SIG-M5 (cell line): ENCODE measurements around the gene ZNF697.
"Not testable (repeated sequence)": the region's sequence is repeated elsewhere in the genome, so short reads cannot be mapped to it uniquely, and the experiment has no call there.

ENCODE experiments used
- DNase-seq: peaks from one replicate; lab custom pipeline; 2025; lab: John Stamatoyannopoulos, UW

Gene ZNF697

DNA sequence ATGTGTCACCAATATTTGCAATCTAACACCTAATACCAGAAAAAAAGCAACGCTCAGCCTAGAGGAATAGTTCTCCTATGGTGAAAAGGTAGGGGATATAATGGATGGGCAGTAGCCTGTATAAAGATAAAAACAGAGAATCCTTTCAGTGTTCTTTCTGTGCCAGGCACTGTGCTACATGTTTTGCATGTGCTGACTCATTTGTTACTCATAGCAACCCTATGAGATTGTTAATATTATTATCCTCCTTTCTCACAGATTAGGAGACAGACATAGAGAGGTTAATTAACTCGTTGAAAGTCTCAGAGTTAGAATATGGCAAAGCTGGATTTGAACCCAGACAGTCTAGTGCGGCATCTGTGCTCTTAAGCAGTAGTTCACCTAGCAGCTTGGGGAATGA is 45.3 kb downstream of the ZNF697 start:
- DNase-seq, result not testable (repeated sequence)

DNA sequence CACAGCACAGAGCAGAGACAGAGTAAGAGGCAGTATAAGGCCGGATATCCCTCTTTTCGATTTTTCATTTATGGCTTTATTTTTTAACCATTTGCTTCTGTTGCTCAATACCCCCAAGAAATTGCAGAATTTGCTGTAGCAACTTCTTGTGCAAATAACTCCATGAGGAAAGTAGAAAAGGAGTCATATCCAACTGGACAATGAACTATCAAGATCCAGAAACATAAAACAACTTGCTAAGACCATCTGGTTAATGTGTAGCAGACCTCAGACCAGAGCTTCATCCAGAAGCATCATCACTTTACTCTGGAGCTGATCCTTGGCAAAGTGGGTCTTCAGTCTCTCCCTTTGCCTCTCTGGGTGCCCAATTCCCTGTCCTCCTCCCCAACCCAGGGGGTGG is 45.9 kb downstream of the ZNF697 start:
- DNase-seq, result no peak

DNA sequence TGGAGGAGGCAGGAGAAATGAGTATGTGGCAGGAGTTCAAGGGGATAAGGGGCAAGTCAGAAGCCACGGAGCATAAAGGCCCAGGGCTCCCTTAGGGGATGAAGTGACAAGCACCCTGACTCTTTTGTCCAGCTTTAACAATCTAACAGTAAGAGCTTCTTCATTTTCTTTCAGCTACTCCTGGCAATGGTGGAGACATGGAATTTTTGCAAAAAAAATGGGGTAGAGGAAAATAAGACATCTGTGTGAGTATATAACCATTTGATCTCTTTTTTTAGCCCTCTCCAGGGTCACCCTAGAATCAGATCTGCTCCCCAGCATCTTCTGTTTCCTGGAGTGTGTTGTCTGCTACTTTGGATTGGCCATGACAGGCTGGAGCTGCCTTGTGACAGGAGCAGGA is 47.1 kb downstream of the ZNF697 start:
- DNase-seq, result no peak

DNA sequence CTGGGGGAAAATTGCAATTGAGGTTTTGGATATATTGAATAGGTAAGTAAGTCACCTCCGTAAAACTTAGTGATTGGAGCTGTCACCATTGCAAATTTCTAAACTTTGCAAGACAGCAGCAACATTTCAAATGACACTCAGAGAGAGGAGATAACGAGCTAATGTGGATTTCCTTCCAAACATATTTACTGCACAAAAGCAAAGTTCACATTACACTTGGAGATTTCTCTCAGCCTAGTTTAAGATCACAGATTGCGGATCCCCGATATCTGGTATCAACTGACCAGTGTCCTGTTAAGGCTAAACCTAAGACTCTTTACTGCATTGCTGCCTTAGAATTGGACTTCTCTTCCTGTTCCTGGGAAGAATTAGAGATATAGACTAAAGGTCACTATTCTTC is 47.5 kb downstream of the ZNF697 start:
- no peak for DNase-seq

DNA sequence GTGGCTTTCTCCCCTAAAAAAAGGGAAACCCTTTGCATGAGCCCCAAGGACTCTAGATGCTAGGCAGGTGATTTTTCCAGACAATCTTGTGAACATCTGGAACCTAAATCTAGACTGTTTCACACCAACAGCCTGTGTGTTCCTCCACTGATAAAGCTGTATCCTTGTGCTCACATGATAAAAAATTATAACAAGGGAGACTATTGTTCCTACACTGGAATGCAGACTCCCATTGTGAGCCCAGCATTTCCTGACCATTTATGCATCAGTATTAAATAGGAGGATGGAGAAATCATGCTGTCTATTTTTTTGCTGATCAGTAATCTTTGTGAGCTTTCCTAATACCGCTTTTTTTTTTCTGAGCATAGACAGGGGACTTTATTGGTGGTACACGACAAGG is 52.5 kb downstream of the ZNF697 start:
- no peak for DNase-seq

DNA sequence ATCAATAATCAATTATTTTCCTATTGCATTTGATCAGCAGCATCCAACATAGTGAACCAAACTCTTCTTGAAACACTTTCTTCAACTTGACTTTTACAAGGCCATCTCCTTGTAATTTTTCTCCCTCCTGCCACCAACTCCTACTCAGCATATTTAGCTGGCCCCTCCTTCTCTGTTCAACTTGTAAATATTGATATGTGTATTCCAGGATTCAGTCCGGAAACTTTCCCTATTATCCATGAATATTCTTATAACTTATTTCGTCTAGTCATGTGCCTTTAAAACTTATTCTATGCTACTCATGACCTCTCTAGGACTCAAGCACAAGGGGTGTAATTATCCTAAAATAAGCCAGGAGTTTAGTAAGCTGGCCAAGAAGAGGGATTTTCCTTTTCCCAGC is 52.9 kb downstream of the ZNF697 start:
- no peak for DNase-seq

DNA sequence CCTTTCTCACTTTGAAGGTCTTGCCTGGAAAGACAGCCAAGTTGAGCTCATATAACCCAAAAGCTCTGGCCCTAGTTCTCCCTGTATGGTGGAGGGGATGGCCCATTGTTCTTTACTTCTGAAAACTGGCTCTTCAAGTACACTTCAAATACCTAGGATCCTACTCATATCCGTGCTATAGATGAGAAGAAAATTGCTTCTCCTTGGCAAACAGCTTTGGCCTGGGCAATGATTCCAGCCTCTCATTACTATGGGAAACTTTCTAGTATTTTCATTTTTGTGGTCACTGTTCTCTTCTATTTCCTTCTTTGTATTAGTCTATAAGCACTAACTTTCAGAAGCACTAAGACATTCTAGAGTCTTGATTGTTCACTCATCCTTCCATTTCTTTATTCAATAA is 53.7 kb downstream of the ZNF697 start:
- DNase-seq, result no peak

DNA sequence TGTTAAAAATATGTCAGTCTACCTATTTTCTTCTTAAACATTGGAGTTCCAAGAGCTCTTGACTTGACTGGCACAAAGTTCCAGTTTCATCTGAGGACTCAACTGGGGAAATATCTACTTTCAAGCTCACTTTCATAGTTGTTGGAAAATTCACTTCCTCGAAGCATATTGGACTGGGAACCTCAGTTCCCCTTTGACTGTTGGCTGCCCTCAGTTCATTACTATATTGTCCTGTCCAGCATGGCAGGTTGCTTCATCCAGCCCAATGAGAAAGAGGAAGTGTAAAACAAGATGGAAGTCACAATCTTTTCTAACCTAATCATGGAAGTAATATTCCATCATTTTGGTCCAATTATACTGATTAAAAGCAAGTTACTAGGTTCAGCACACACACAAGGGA is 54.3 kb downstream of the ZNF697 start:
- DNase-seq, result no peak

DNA sequence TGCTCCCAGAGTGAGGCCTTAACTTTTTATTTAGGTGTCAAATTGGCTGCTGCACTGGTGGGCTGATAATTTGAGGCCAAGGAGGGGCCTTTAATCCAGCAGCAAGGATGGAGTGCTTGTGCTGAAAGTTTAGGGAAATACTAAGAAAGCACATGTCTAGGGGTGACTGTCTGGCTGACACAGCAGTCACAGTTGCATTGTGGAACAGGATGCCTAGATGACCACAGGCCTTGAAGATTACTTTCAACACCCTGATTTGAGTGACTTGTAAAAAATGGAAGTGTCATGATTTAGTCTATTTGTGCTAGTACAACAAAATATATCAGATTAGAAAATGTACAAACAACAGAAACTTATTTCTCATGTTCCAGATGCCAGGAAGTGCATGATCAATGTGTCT is 57.7 kb downstream of the ZNF697 start:
- no peak for DNase-seq

DNA sequence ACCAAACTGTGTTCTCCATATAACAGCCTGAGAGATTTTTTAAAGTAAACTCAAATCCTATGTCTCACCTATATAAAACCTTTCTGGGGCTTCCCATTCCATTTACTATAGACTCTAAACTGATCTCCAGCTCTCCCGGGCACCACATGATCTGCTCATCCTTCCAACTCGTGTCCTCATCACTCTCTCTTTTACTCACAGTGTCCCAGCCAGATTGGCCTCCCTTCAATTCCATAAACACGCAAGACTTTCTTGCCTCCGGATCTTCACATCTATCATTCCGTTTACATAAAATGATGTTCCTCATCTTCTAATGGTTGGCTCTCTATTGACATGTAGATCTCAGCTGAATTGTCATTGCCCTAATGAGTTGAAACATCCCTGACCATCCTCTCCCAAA is 59.4 kb downstream of the ZNF697 start:
- no peak for DNase-seq

DNA sequence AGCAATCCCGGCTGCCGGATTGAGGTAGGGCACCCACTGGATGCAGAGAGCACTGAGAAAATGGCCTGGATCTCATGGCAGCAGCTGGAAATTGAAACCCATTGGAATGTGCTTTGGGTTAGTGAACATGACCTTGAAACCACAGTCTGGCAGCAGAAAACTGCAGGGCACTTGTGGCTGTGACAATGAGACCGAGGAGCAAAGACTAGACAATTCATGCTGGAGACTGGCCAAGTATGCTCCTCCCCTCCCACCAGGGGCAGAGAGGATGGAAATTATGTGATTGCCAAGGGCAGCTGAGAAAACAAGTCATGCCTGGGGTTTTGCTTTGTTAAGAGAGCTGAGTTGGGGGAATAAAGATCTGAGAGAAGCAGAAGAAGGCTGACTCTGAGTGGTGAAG is 60.7 kb downstream of the ZNF697 start:
- DNase-seq, result no peak

DNA sequence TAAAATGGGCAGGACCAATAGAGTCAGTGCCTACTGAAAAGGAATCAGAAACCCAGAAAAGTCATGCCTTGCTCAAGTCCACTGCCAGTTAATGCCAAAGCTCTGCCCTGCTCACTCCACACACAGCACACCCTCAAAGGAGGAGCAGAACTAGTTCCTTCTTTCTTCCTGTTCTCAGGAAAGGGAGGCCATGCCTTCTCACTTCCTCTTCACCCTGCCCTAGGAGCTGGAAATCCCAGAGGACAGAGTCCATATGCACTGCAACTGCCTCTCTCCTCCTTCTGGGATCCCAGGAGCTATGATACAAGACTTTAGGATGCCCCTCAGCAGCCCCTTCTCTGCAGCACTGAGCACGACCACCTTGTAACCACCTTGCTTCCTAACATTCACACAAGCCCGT is 62.3 kb downstream of the ZNF697 start:
- not testable (repeated sequence) for DNase-seq

DNA sequence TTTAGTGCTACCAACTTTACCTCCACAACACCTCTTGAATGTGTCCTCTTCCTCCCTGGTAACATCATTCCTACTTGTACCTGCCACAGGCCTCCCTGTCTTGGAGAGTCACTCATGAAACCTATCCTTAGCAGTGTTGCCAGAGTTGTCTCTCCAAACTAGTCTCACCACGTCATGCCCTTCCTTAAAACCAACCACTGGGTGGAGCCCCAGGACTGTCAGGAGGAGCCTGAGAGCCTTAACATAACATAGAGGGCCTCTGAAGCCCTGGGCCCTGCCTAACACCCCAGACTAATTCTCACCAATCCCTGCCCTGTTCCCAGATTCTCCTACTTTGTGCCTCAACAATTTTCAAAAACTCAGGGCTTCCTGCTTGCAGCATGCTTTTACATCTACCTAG is 65.3 kb downstream of the ZNF697 start:
- no peak for DNase-seq

DNA sequence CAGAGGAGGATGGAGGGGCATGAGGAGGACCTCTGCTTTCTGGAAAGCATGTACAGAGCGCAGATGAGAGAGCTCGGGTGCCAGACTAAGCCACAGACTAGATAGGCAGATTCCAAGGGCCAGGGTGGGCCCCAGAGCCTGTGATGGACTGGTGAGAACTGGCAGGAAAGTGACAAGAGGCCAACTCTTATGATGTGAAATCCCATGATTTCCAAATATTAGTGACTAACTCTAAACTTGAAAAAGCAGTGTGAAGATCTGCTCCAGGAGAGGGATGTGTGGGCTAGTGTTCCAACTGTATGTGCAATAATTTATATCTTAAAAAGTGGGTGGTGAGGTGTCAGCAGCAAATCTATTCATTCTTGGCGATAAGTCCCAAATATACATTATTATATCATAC is 67.0 kb downstream of the ZNF697 start:
- DNase-seq, result not testable (repeated sequence)

DNA sequence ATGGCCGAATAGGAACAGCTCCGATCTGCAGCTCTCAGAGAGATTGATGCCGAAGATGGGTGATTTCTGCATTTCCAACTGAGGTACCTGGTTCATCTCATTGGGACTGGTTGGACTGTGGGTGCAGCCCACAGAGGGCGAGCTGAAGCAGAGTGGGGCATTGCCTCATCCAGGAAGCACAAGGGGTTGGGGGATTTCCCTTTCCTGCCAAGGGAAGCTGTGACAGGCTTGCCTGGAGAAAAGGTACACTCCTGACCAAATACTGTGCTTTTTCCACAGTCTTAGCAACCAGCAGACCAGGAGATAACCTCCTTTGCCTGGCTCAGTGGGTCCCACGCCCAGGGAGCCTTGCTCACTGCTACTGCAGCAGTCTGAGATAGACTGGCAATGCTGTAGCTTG is 74.2 kb downstream of the ZNF697 start:
- DNase-seq, result no peak

DNA sequence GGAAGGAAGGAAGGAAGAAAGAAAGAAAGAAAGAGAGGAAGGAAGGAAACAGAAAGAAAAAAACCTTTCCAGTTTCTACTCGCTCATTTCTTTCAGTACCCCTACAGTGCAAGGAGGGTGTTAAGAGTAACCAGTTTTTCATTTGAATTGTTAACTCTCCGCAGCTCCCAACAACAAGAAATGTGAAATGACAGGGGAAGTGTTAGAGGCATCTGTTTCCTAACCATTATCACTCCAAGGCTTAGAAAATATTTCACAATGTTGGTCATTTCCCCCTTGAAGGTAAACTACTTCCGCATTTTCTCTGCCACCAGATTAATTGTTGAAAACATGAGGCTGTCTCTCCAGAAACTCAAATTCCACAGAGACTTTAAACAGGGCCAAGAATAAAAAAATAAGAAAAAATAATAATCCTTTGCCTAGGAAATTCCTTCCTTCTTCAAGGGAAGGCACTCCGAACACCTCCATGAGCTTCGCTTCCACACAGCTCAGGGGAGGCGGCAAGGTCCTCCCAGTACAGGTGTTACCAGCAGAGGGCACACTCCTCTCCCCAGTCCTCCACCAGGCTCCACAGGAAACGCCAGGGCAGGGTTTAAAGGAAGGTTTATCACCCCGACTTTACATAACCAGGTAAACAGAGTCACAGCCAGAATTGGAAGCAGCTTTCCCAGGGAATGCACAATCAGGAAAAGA is 78.0 kb downstream of the ZNF697 start:
- DNase-seq, result not testable (repeated sequence)
